GM11168 (cell line): ENCODE measurements around the gene SCYGR6.

ENCODE experiments used
- in situ Hi-C: fragments of 300-500 bp; cut with MboI; formaldehyde crosslinking; loops from one replicate; pipeline ENCODE4 v1.12.0; 2022; ENCODE audit warnings: low sequenced_read_pairs; ENCODE audit not compliant: unreplicated experiment

SCYGR6 gene

DNA sequence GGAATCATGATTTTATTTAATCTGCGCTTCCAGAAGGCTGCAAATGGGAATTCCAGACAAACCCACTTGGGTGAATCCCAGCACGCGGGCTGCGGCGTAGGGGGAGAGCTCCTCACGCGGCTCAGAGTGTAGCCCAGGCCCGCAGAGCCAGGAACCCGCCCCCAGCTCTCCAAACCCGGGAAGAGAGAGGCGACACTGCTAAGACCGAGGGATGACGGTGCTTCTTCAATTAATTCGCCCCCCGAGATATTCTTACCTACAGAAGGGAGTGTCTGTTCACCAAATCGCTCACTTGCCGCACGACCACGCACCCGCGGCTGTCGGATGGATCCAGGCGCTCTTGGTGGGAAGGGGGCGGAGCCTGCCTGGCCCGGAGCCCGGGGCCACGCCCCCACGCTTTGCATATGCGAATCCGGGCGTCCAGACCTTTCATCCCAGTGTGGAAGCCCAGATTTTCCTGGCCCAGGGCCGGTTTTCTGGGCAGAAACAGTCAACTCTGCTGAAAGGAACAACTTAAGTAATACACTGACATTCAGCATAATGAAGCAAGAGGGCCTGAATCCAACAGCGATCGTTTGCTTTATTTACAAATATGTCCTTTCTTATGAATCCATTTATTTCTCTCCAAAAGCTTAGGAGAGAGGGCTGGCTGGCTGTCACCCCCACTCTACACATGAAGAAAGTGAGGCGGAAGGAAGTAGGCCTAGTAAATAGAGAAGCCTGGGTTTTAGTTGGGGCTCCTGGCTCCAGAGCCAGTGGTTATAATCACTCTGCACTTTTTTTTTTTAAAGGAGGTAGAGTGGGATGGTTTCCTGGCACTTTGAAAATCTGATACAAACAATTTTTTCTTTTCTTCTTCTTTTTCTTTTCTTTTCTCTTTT is 6.6 kb downstream of the SCYGR6 start, which contains the start of gene SLC19A3:
Gene SLC19A3 (minus strand): TSS at position 342 of the 881 bp plus-strand sequence. CDS start 15,710 bp downstream, outside the sequence.
- in situ Hi-C loops = no loop called here

DNA sequence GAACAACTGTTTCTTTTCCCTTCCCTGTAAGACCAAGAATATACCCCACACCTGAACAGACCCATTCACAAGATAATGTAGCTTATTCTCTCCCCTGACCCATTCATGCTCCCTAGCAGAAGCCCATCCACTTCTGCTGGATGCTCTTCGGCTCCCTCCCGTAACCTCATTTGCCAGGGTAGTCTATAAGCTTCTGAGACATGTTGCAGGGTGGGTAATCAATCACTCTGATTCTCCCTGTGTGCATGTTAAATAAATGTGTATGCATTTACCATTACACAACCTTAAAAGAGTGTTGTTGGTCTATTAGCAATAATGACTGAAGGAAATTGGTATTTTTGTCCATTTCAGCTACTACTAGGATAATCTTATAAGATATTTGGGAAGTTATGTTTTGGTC is 8.1 kb downstream of the SCYGR6 start:
- in situ Hi-C loops = no loop called here

DNA sequence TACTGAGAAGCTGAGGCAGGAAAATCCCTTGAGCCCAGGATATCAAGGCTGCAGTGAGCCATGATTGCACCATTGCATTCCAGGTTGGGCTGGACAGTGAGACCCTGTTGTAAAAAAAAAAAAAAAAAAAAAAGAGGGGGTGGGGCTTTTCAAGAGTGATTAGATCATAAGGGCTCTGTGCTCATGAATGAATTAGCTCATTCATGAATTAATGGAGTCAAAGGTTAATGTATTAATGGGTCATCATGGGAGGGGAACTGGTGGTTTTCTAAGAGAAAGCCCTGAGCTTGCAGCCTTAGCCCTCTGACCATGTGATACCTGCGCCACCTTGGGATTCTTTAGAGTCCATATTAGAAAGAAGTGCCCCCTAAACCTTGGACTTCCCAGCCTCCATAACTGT is 11.3 kb downstream of the SCYGR6 start:
- in situ Hi-C loops = no loop called here

DNA sequence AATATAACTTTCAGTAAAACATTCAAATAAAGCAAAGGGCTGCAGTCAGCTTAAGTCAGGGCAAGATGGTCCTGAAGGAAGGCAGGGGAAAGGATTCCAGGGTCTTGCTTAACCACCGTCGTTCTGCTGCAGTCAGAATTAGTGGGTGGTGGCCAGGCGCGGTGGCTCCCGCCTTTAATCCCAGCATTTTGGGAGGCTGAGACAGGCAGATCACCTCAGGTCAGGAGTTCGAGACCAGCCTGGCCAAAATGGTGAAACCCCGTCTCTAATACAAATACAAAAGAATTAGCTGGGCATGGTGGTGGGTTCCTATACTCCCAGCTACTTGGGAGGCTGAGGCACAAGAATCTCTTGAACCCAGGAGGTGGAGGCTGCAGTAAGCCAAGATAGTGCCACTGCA is 13.6 kb downstream of the SCYGR6 start:
- in situ Hi-C loops = no loop called here

DNA sequence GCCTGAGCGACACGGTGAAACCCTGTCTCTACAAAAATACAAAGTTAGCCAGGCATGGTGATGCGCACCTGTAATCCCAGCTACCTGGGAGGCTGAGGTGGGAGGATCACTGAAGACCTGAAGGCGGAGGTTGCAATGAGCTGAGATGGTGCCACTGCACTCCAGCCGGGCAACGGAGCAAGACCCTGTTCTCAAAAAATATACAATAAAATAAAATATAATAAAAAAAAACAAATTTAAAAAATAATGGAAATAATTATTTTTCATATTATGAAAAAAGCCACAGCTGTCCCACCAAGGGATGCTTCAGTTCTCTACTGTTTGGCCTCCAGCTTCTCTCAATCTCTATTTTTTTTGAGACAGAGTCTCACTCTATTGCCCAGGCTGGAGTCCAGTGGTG is 17.2 kb downstream of the SCYGR6 start:
- in situ Hi-C loops = no loop called here

DNA sequence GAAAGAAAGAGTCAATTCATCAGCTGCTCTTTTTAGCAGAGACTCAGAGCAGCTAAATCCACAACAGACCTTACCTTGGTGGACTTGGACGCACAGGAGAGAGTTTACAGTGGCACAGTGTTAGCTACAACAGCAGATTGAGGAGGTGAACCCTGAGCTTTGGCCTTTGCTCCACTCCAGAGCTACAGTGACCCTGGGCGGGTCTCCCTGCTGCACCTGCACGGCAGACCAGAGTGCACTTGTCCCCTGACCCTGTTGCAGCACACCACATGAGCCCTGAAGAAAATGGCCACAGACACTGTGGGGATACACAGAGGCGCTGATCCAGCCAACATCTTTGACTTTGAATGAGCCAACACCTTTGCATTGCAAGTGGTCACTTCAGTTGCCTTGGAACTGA is 17.7 kb downstream of the SCYGR6 start:
- in situ Hi-C loops = no loop called here

DNA sequence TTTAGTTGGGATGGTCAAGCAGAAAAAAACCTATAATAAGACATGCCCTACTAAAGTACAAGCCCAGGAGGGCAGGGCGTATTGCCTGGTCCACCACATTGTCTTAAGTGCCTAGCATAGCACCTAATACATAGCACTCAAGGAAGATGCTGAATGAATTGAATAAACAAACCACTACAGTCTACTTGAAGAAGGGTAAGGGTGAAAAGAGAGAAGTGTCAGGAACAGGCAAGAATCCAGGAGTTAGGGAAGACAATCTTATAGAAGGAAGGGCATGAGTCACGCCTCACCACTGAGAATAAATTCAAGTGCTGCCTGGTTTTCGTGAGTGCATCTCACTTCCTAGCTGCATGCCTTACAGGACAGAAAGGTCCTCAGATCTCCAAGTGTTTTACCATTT is 20.6 kb downstream of the SCYGR6 start:
- in situ Hi-C loops = no loop called here

DNA sequence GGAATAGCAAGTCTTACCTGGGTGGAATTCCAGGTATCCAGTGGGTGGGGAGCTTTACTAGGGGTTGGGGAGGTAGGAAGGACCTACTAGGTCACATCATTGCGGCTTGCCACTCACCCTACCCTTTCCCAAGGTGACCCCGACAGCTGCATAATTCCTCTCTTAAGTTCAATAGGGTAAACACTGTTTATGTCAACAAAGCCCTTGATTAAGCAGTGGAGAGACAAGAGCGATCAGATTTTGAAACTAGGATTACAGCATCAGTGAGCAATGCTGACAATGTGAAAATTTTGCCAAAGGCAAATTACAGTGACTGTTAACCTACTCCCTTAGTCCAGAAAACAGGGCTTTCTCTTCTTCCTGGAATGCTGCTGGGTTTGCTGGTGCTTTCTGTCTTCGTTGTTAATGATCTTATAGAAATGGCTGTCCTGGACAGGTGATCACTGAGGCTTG is 21.3 kb downstream of the SCYGR6 start:
- in situ Hi-C loops = no loop called here

DNA sequence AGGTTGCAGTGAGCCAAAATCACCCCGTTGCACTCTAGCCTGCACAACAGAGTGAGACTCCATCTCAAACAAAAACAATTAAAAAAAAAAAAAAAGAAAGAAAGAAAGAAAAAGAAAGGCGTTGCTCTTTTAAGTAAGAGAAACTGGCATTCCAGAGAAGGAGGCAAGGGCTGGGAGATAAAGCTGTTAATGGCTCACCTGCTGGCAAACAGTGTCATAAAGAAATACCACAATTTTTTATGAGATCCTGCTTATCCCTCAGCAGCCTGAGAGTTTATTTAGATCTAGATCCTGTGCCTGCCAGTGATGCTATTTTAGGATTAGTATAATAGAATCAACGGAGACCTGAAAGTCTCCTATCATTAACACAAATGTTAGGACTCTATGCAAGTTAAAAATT is 23.0 kb downstream of the SCYGR6 start:
- in situ Hi-C loops = no loop called here

DNA sequence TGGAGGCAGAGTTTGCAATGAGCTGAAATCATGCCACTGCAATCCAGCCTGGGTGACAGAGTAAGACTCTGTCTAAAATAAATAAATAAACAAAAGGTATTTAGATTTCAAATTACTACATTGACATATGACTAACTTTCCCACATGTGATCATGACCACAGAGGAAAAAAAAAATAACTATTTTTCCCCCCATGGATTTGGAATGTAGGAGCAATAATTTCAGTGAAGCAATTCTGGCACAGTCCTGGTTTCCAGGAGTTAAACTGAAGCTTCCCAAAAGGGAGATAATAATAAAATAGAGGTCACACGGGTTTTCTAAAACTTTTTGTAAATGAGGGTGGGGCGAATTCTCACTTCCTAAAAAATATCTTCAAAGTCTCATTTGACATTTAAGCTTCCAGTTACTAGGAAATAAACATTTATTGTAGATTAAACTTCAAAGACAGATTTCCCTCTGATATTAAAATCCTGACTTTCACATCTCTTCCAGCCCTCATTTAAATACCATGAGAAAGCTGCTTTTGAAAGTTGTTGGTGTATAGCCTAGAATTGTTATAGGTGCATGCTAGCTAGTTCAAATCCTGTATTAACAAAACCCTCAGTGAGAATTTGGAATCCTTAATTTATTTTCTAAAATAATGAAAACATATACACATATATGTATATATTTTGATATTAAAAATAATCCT is 27.4 kb downstream of the SCYGR6 start:
- in situ Hi-C loops = no loop called here

DNA sequence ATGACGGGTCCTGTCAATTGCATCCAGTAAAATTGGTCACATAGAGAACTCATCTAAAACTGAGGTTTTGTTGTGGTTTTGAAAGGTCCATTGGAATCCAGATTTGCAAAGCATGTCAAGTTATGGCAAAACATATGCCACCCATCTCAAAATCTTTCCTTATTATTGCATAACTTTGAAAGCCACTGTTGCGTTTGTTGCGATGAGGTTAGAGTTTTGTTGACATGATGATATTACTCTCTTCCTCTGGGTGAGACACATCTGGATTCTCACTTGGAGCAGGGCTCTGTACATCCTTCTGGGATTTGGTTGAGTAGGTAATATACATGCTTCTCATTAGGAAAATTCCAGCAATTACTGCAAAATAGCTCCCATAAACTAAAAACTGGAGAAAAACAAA is 37.4 kb downstream of the SCYGR6 start:
- in situ Hi-C loops = no loop called here

DNA sequence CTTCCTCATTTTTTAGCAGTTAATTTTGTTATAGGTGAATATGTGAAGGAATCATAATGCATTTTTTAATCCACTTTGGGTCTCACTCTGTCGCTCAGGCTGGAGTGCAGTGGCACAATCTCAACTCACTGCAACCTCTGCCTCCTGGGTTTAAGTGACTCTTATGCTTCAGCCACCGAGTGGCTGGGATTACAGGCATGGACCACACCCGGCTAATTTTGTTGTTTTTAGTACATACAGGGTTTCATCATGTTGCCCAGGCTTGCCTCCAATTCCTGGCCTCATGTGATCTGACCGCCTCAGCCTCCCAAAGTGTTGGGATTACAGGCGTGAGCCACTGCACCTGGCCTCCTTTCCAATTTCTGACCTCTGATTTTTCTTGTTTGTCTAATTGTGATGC is 40.3 kb downstream of the SCYGR6 start:
- in situ Hi-C loops = no loop called here

DNA sequence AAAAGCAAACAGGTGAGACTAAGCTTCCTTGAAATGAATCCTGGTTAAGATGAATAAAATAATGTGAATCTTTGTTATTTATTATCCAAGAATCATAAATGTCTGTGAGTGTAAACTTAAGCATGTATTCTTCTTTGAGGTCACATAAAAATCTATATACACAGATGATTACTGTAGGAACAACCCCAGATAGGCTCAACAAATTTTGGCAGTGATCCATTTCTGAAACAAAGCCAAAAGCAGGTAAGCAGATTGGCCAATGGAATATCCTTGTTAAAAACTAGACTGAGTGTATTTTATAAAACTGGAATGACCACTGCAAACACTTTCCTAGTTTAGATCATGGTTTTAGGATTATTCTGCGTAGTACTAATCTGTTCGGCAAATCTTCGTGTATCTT is 46.6 kb downstream of the SCYGR6 start:
- in situ Hi-C loops = no loop called here

DNA sequence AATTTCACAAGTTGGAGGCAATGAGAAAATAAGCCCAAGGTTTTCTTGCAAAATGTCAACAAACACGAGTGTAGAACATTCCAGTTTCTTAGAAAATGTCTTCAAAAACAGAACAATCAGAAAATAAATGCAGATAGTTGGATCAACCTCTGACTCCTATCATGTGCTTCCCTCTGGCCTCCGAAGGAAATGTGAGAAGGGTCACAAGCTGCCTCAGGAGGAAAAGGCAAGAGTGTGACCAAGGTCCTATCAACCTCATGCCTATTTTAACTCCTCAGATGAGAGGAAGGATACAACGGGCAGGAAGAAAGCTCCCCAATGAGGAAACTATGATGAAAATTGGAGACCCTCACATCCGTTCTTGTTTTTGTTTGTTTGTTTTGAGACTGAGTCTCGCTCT is 50.1 kb downstream of the SCYGR6 start:
- in situ Hi-C loops = no loop called here
